Activated CD8-positive, alpha-beta memory T cell treated with anti-CD3 and anti-CD28 coated beads, Interleukin-2, amount 10 ng/mL, durations not matched to agents 7 days and 5 days (primary cell): ENCODE results near the gene ARF1. TPM values are rescaled to one million over a fixed set of nuclear protein-coding genes. Genes with fewer than 3 reads are reported as not detected.

Experiments
- ATAC-seq: fragments of 150-1000 bp; cut with Tn5 transposase; one replicate; pipeline ENCODE4 v1.10.0; 2021; ENCODE audit warnings: moderate library complexity
- CTCF ChIA-PET: fragments of 350-600 bp; sonication (Branson Sonifier 250); formaldehyde crosslinking; loops from one replicate; lab custom pipeline; 2021; ENCODE audit warnings: antibody characterized with exemption; lab: Charles Lee
- DNase-seq: peaks from one replicate; pipeline ENCODE4 v3.0.0-alpha.2; 2020
- H3K27ac Mint-ChIP-seq: one replicate; pipeline ENCODE4 v1.8.0; 2021; ENCODE audit warnings: mild to moderate bottlenecking, mixed read lengths
- H3K27me3 Mint-ChIP-seq: one replicate; pipeline ENCODE4 v1.8.0; 2021; ENCODE audit warnings: mixed read lengths
- H3K36me3 Mint-ChIP-seq: one replicate; pipeline ENCODE4 v1.8.0; 2021; ENCODE audit warnings: mild to moderate bottlenecking, mixed read lengths
- H3K4me1 Mint-ChIP-seq: one replicate; pipeline ENCODE4 v1.8.0; 2021; ENCODE audit warnings: mixed read lengths
- H3K4me3 Mint-ChIP-seq: one replicate; pipeline ENCODE4 v1.8.0; 2021; ENCODE audit warnings: mild to moderate bottlenecking, moderate library complexity, mixed read lengths
- H3K9me3 Mint-ChIP-seq: one replicate; pipeline ENCODE4 v1.8.0; 2022; ENCODE audit warnings: low read depth, mixed read lengths
- microRNA-seq: library from miRNA; unstranded; fragments of <30 nt; microRNA quantifications from one replicate; pipeline ENCODE4 v1.2.0, GENCODE V29; 2022
- total RNA-seq, 2 experiments: library from RNA; stranded (reverse); gene quantifications; one replicate each; pipeline ENCODE4 v1.2.3, GENCODE V29; 2021

The ARF1 gene
- total RNA-seq, 2 experiments from 2014 or later: 313 to 344 TPM

DNA sequence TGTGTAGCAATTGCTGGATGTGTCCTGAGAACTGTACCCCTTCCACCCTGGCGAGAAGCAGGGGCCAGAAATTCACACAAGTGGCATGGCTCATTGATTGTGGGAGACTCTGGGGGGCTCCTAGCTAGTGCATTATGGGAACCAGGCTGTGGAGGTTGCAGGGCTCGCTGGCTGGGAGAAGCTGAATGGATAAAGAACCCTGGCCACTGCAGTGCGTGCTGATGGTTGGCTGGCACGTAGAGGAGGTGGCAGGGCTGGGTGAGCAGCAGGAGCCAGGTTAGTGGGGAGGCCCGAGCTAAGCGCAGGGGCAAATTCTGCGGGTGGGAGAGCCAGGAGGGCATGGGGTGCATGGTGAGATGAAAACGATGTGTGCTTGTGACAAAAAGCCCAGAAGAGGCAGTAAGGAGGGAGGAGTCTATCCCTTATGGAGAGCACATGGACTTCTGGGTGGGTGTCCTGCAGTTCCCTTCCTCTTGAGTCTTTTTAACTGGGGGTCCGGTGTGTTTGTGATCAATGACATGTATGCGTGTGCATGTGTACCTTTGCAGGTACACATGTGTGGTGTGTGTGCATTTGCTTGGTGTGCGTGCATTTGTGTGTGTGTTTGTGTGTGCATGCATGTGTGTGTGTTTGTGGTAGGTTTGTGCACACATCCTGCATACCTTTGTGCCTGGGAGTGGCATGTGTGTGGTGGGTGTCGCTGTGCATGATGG is 61.1 kb downstream of the ARF1 start:
- Mint-ChIP-seq H3K27ac (peak overlapping the region; percentile 14), H3K27me3 (no peaks in the 10 kb centered on the region), H3K4me1 (peaks cover 34% of the 10 kb centered on the region), H3K36me3 (peaks cover 21% of the 10 kb centered on the region), H3K4me3 (peak overlapping the region; percentile 98), H3K9me3 (no peaks in the 10 kb centered on the region)
- CTCF ChIA-PET: interaction anchor here (1.2 to 3.5 kb wide), 2 partner anchors 22 to 59 kb away, joined by 3 to 27 read pairs; partner anchors contain the start of gene IBA57
- DNase-seq: no peak
- ATAC-seq: no peak

- no peak for ATAC-seq
- Mint-ChIP-seq H3K9me3 (no peaks in the 10 kb centered on the region), H3K27ac (no peak overlapping the region), H3K27me3 (no peaks in the 10 kb centered on the region), H3K36me3 (peaks cover 21% of the 10 kb centered on the region), H3K4me3 (no peak overlapping the region), H3K4me1 (peaks cover 33% of the 10 kb centered on the region)
- no peak for DNase-seq
- CTCF ChIA-PET: interaction anchor here (3.5 kb wide), 1 partner anchor 21 kb away, joined by 27 read pairs; the partner anchor contains the start of gene IBA57
Observed at GRCh38 chr1:228144193-228144992, 61.9 kb downstream of the ARF1 start.

DNA sequence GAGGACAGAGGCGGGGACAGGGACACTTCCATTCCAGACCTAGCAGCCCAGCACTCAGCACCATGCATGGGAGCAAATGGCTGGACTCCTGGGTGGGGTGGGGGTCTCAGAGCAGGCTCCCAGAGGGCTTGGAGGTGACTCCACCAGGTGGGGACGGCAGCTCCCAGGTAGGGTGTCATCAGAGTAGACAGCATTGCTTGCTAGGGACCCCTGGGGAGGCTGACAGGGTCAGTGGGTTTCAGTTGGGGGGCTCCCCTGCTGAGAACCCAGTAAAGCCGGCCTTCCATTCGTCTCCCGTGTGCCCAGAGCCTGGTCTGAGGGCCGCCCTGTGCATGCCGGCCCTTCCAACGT is 62.5 kb downstream of the ARF1 start:
- H3K27me3 Mint-ChIP-seq: no peaks in the 10 kb centered on the region
- DNase-seq: no peak
- no peaks in the 10 kb centered on the region for H3K9me3 Mint-ChIP-seq
- peaks cover 21% of the 10 kb centered on the region for H3K36me3 Mint-ChIP-seq
- no peak for ATAC-seq
- H3K27ac Mint-ChIP-seq: no peak overlapping the region
- H3K4me1 Mint-ChIP-seq: peaks cover 30% of the 10 kb centered on the region
- CTCF ChIA-PET: interaction anchor here (3.5 kb wide), 1 partner anchor 21 kb away, joined by 27 read pairs; the partner anchor contains the start of gene IBA57
- H3K4me3 Mint-ChIP-seq: no peak overlapping the region

DNA sequence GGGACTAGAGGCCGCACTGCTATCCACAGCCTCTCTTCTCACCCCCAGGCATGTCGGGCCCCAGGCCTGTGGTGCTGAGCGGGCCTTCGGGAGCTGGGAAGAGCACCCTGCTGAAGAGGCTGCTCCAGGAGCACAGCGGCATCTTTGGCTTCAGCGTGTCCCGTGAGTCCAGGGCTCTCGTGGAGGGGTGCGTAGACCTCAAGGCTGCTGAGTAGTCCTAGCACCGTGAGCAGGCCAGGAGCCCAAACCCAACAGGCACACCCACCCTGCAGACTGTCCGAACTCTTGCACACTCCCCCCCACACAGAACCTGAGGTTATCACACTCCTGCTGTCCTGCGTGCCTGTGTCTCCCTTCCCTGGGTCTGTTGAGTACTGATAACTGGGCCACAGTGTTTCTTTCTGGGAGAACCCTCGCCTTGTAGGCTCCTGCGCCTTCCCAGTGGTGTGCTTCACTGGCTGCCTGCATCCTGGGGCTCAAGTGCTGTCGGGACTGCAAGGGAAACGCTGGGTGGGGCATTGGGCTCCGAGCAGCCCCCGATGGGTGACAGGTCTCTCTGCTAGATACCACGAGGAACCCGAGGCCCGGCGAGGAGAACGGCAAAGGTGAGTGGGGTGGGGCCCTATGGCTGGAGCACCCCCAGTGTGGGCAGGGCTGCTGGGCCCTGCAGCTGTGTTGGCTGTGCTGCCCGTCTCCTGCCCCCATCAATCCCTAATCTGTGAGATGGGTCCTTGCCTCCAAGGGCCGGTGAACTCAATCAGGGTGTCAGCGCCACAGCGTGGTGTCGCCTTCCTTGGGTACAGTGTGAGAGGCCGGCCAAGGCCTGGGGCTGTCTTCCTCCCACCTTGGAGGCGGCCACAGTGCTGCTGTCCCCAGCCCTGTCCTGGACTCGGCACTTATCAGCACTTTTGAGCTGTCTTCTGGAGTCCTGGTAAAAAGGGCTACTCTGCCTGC is 63.2 kb downstream of the ARF1 start:
- H3K9me3 Mint-ChIP-seq: no peaks in the 10 kb centered on the region
- DNase-seq (no peak), ATAC-seq (no peak)
- no peak overlapping the region for H3K27ac Mint-ChIP-seq
- H3K4me3 Mint-ChIP-seq: no peak overlapping the region
- peaks cover 30% of the 10 kb centered on the region for H3K4me1 Mint-ChIP-seq
- H3K27me3 Mint-ChIP-seq: no peaks in the 10 kb centered on the region
- peaks cover 21% of the 10 kb centered on the region for H3K36me3 Mint-ChIP-seq
- CTCF ChIA-PET: interaction anchor here (3.5 kb wide), 1 partner anchor 20 kb away, joined by 27 read pairs; the partner anchor contains the start of gene IBA57

- Mint-ChIP-seq H3K27ac (no peak overlapping the region), H3K36me3 (peaks cover 15% of the 10 kb centered on the region), H3K4me1 (peaks cover 30% of the 10 kb centered on the region), H3K9me3 (no peaks in the 10 kb centered on the region), H3K27me3 (no peaks in the 10 kb centered on the region), H3K4me3 (no peak overlapping the region)
- ATAC-seq (no peak), DNase-seq (no peak)
- CTCF ChIA-PET: no interaction called here
Observed at GRCh38 chr1:228146417-228147150, 64.1 kb downstream of the ARF1 start.

- Mint-ChIP-seq H3K27me3 (no peaks in the 10 kb centered on the region), H3K9me3 (no peaks in the 10 kb centered on the region), H3K4me1 (peaks cover 24% of the 10 kb centered on the region), H3K36me3 (peaks cover 8% of the 10 kb centered on the region), H3K4me3 (no peak overlapping the region), H3K27ac (no peak overlapping the region)
- no peak for DNase-seq
- CTCF ChIA-PET: no interaction called here
- ATAC-seq: no peak
Observed at GRCh38 chr1:228147151-228147693, 64.7 kb downstream of the ARF1 start.

DNA sequence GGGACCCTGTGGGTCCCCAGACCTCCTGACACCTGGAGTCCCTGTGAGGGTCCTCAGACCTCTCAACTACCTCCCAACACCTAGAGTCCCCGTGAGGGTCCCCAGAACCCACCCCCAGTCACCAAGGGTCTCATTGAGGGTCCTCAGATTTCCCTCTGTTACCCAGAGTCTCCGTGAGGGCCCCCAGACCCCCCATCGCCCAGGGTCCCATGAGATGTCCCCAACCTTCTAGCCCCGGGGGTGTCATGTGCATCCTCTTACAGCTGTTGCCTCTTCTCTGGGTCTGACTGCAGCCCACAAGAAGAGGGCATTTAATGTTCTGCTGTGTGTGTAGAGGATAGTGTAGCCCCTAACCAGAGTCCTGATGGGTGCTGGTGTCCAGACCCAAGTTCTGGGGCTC is 65.3 kb downstream of the ARF1 start:
- no peak overlapping the region for H3K27ac Mint-ChIP-seq
- no peak for ATAC-seq
- CTCF ChIA-PET: interaction anchor here (1.2 kb wide), 1 partner anchor 18 kb away, joined by 4 read pairs; the partner anchor contains the start of gene IBA57

GRCh38 chr1:228148196-228148861 is 65.8 kb downstream of the ARF1 start:
- Mint-ChIP-seq H3K4me3 (no peak overlapping the region), H3K4me1 (peaks cover 16% of the 10 kb centered on the region), H3K9me3 (no peaks in the 10 kb centered on the region), H3K27ac (no peak overlapping the region), H3K36me3 (peaks cover 3% of the 10 kb centered on the region), H3K27me3 (no peaks in the 10 kb centered on the region)
- CTCF ChIA-PET: interaction anchor here (1.2 kb wide), 1 partner anchor 18 kb away, joined by 4 read pairs; the partner anchor contains the start of gene IBA57
- no peak for DNase-seq
- ATAC-seq: no peak

More for the DNA sequence above, 65.3 kb downstream of the ARF1 start:
- no peak overlapping the region for H3K4me3 Mint-ChIP-seq
- no peaks in the 10 kb centered on the region for H3K9me3 Mint-ChIP-seq
- peaks cover 21% of the 10 kb centered on the region for H3K4me1 Mint-ChIP-seq
- peaks cover 4% of the 10 kb centered on the region for H3K36me3 Mint-ChIP-seq
- H3K27me3 Mint-ChIP-seq: no peaks in the 10 kb centered on the region
- DNase-seq: no peak

Small RNA genes within 50 kb of the gene (microRNA-seq; reads per million reads assigned to microRNA genes)
- 1.7 reads per million for gene MIR3620

Other genes starting within 250 kb of the ARF1 start
- gene WNT9A, start 134.8 kb upstream of the ARF1 start, total RNA-seq: under 1 TPM; 0.30 to 0.50 TPM
- not detected for gene WNT3A, start 75.7 kb upstream of the ARF1 start, total RNA-seq
- gene C1orf35, start 20.6 kb downstream of the ARF1 start, total RNA-seq: 10 to 100 TPM; 24.1 to 27.0 TPM
- gene MRPL55, start 26.6 kb downstream of the ARF1 start, total RNA-seq: 10 to 100 TPM; 51.9 to 56.4 TPM
- 100 to 1,000 TPM; 262 to 325 TPM for gene GUK1, start 57.6 kb downstream of the ARF1 start, total RNA-seq
- gene GJC2, start 67.2 kb downstream of the ARF1 start, total RNA-seq: 1 to 10 TPM; 1.1 to 1.8 TPM
- gene IBA57, start 83.1 kb downstream of the ARF1 start, total RNA-seq: 1 to 10 TPM; 6.8 to 8.5 TPM
- 10 to 100 TPM in 1 of 2 experiments, 1 to 10 TPM in 1; 5.7 to 10.4 TPM for gene OBSCN, start 125.3 kb downstream of the ARF1 start, total RNA-seq